Transverse colon (tissue), 4 donors: Measurements from ENCODE around the gene MAST2.
"Not testable (repeated sequence)": the region's sequence is repeated elsewhere in the genome, so short reads cannot be mapped to it uniquely, and the experiment has no call there.

ENCODE experiments used
- CTCF ChIP-seq, 5 experiments: fragments of 200-600 bp in 3 of 5; fragments of 450-650 bp in 2 of 5; sonication (generic) in 3 of 5; IDR thresholded peaks; 1 replicate in 2 of 5; 2 replicates in 3 of 5; pipeline ENCODE4 v1.5.1; 2016 to 2017; ENCODE audit warnings: antibody characterized with exemption in 5 of 5, inconsistent platforms in 3 of 5, mild to moderate bottlenecking in 2 of 5, moderate library complexity in 1 of 5
- EP300 ChIP-seq: sonication (generic); formaldehyde crosslinking; IDR thresholded peaks from one replicate; pipeline ENCODE4 v1.6.1; 2017; ENCODE audit warnings: antibody characterized with exemption, low read depth
- POLR2A ChIP-seq: fragments of 450-650 bp; IDR thresholded peaks from one replicate; pipeline ENCODE4 v1.6.1; 2016; ENCODE audit warnings: antibody characterized with exemption, mild to moderate bottlenecking, moderate library complexity
- POLR2AphosphoS5 ChIP-seq, 3 donors: sonication (generic); formaldehyde crosslinking; IDR thresholded peaks; one replicate each; pipeline ENCODE4 v1.6.1; 2016; ENCODE audit warnings: antibody characterized with exemption in 3 of 3

- TF ChIP-seq CTCF (IDR thresholded peaks at IDR 0.05); POLR2AphosphoS5 (IDR thresholded peaks at IDR 0.05); EP300; POLR2A: not testable (repeated sequence)
Measured at GRCh38 chr1:45836861-45837260, 33.4 kb downstream of the MAST2 start.
